GM19025 (cell line): ENCODE measurements around the gene PPP1R3D.

Experiments
- ATAC-seq: cut with Tn5 transposase; IDR thresholded peaks from one replicate; pipeline ENCODE4 v1.9.1; 2021; ENCODE audit warnings: mild to moderate bottlenecking, low read depth, moderate library complexity; ENCODE audit not compliant: unreplicated experiment

The PPP1R3D gene

GRCh38 chr20:59948828-59949720 is 9.0 kb upstream of the PPP1R3D start:
- ATAC-seq = no peak

DNA sequence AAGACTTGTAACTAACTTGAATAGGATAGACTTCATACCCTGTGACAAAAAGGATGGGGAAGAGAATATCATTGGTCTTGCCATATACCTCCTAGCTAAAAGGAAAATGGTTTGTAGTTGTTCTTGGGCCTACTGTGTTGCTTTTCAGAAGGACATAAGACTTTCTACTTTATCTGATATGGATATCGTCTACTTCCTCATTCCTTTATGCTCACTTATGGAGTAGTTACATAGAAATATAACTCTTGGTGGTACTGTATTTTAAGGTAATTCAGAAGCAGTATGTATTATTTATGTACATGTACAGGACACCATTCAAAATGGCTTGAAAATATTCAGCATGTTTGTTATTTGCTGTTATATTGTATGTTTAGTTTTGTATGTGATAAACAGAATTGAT is 8.1 kb upstream of the PPP1R3D start:
- ATAC-seq = no peak

- ATAC-seq = no peak
Observed at GRCh38 chr20:59947376-59947775, 7.3 kb upstream of the PPP1R3D start.

DNA sequence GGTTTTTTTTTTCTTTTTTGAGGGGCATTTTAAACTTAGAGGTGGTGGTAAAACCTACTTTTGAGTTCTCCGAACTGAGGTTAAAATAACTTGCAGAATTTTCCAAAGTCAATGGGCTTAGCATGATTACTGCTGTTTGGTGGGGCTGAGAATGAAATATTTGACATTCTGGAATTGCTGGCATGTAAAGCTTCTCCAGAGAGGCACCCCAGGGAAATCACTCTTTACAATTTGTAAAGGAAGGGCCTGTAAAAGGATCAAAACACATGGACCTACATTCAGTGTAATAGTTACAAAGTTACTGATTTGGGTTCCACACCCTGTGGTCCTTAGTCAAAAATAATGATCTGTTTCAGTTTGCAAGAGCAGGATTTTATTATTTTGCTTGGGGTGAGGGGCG is 5.6 kb upstream of the PPP1R3D start:
- ATAC-seq = no peak

GRCh38 chr20:59945175-59945574 is 5.1 kb upstream of the PPP1R3D start:
- ATAC-seq = no peak

GRCh38 chr20:59944726-59945125 is 4.6 kb upstream of the PPP1R3D start:
- ATAC-seq = no peak

GRCh38 chr20:59942245-59942644 is 2.1 kb upstream of the PPP1R3D start:
- ATAC-seq = no peak

DNA sequence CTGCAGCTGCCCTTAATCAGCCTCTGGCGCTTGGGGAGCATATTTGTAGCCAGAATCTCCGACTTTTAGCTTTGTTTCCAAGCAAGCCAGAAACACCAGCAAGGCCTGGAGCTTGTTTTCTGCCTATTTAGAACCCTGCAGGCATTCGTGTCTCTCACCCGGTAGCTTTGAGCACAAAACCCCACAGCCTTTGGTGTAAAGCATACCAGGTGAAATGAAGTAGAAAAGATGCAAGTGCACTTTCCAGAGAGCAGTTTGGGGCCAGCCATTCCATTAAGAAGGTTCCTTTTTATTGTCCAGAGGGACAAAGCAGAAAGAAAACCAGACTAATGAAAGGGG is 820 bp upstream of the PPP1R3D start:
- peak; percentile 2 for ATAC-seq

- ATAC-seq = peak; percentile 25
Observed at GRCh38 chr20:59939879-59940128, 301 bp downstream of the PPP1R3D start.

DNA sequence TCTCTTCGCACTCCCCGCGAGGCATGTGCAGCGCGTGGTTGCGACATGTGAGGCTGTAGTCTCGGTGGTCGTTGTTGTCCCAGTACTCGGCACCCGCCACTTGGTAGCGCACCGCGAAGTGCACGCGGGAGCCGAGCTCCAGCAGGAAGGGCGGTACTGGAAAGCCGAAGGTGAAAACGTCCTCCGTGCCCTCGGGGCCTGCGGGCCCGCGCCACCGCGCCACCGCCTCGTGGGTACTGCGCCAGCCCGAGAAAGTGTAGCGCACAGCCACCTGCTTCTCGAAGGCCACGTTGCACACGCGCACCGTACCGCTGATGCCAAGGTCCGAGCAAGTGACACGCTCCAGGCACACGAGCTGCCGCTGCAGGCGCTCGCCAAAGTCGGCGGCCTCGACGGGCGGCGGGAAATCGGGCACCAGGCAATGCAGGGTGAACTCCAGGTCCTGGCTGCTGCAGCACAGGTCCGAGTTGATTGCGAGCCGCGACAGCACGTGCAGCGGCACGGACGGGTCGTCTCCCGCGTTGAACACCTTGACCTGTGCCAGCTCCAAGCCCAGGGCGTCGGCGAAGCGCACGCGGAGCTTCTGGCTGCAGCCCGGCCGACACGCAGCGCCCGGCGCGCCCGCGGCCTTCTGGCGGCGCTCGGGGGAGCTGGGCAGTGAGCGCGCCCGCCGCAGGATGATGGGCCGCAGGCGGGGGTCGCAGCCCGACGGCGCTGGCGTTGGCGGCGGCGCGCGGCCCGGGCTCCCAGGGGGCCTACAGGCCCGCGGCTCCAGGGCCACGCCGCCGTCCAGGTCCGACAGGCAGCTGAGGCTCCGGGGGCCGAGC is 840 bp downstream of the PPP1R3D start:
- peak; percentile 17 for ATAC-seq

DNA sequence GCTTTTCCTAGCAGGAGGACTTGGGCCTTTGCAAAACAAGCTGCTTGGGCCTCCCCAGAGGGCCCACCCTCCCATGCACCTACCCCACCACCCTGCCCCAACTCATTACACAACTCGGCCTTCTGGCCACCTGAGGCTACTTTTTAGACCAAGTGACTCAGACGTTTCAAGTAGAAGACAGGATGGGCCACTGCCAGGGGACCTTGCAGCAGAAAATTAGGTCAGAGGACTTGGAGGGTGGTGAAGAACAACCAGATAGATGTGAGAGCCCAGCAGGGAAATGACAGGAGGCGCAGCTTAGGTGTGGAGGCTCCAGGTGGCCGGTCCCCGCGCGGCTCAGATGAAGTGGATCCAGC is 1.4 kb downstream of the PPP1R3D start:
- ATAC-seq = no peak

- no peak for ATAC-seq
Observed at GRCh38 chr20:59938221-59938620, 1.9 kb downstream of the PPP1R3D start.

DNA sequence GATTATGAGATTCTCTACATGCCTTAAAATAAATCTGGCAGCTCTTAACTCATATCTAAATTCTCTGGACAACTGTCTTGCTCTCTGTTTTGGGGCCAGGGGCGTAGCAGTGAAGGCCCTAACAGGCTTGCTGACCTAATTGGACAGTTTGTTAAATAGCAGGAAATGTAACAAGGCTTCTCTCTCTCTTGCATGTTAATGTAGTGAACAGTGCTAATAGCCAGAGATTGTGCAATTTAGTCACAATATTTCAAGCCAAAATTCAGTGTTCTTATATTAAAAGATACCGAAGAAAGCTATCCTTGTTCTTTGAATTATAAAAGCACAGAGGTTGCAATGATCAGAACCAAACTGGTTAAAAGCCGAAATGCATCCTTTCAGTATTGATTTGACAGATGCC is 3.0 kb downstream of the PPP1R3D start:
- ATAC-seq = no peak

DNA sequence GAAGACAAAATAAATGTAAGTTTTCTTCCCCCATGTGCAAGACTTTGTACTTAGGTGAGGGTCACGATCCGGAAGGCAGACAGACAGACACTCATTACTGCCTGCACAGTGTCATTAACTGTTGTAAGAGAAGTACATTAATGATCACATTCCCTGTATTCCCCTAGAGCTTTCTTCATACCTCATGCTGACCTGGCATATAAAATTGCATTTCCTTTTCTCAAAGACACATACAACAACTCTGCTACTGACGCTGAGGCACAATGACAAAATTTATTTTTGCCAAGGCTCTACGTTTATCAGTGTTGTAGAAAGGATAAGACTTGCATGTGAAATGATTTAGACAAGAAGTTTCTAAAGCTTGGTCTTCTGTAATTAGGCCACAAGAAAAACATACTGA is 3.7 kb downstream of the PPP1R3D start:
- ATAC-seq = no peak

GRCh38 chr20:59935457-59936185 is 4.5 kb downstream of the PPP1R3D start:
- no peak for ATAC-seq

- ATAC-seq = peak; percentile 78
Observed at GRCh38 chr20:59933849-59934585, 6.1 kb downstream of the PPP1R3D start.

- peak; percentile 46 for ATAC-seq
Observed at GRCh38 chr20:59933296-59933848, 6.7 kb downstream of the PPP1R3D start, which contains the start of gene SYCP2. SYCP2 (minus strand) TSS chr20:59933637; CDS start chr20:59922413, 11,224 bp downstream.

DNA sequence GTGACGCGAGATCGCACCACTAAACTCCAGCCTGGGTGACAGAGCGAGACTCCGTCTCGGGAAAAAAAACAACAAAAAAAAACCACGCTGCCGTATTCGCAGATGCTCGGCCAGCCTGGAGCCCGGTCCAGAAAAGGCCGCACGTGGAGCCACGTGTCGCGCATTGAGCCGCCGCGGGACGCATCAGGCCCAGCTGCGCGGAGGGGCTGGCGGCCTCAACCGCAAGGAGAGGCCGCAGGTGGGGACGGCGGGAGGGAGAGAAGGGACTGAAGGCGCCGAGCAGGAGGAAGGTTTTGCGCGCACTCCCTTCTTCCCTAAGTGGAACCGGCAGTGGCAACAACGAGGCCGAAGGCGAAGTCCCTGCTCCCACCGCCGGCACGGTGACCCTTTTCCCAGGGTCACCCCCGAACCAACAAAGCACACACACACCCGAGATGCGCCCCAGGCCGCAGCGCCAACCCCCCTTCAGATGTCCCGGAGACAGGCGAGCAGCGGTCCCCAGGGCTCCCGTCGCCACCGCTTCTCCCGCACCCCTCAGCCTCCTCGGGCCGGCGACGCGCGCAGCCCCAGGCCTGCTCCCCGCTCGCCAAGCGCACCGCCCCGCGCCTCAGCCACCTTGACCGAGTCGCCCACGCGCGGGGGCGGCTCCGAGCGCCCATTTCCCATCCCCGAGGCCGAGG is 7.3 kb downstream of the PPP1R3D start:
- no peak for ATAC-seq

- no peak for ATAC-seq
Observed at GRCh38 chr20:59931511-59932312, 8.4 kb downstream of the PPP1R3D start.
